Kidney (tissue), 14 donors: Measurements from ENCODE around the gene TSPAN3. TPM values are rescaled to one million over a fixed set of nuclear protein-coding genes. Genes with fewer than 3 reads are reported as not detected.
A peak's percentile ranks its signal among the peaks of the same experiment; 100 is the strongest.

ENCODE experiments used
- DNase-seq, 5 donors: peaks; one replicate each; pipeline ENCODE4 v3.0.0-alpha.2; 2013 to 2020
- FAIRE-seq: peaks from 2 replicates; lab custom pipeline; 2012; peaks lifted over from hg19 to GRCh38; lab: Jason Lieb, UNC
- H3K27ac ChIP-seq, 2 donors: one replicate each; pipeline ENCODE4 v1.7.0; 2013; ENCODE audit warnings: low read depth in 2 of 2, low read length in 2 of 2, inconsistent platforms in 1 of 2
- H3K27me3 ChIP-seq: one replicate; pipeline ENCODE4 v1.7.1; 2013; ENCODE audit warnings: low read length, inconsistent platforms; ENCODE audit not compliant: control insufficient read depth, insufficient read depth
- H3K36me3 ChIP-seq, 3 donors: one replicate each; pipeline versions ENCODE4 v1.7.0 to v1.7.1; 2013; ENCODE audit warnings: low read length in 3 of 3, control low read depth in 1 of 3, inconsistent platforms in 1 of 3; ENCODE audit not compliant: insufficient read depth in 3 of 3, control insufficient read depth in 2 of 3
- H3K4me1 ChIP-seq, 3 donors: one replicate each; pipeline versions ENCODE4 v1.7.0 to v1.7.1; 2013; ENCODE audit warnings: low read length in 3 of 3, inconsistent platforms in 1 of 3, low read depth in 1 of 3; ENCODE audit not compliant: control insufficient read depth in 2 of 3, insufficient read depth in 2 of 3
- H3K4me3 ChIP-seq, 3 donors: one replicate each; pipeline versions ENCODE4 v1.7.0 to v1.8.1; 2013; ENCODE audit warnings: low read length in 3 of 3, control low read depth in 1 of 3, inconsistent platforms in 1 of 3
- H3K9ac ChIP-seq, 3 donors: one replicate each; pipeline versions ENCODE4 v1.7.0 to v1.7.1; 2013; ENCODE audit warnings: low read length in 3 of 3, control low read depth in 1 of 3, inconsistent platforms in 1 of 3
- H3K9me3 ChIP-seq, 3 donors: one replicate each; pipeline versions ENCODE4 v1.7.0 to v1.7.1; 2013; ENCODE audit warnings: low read length in 3 of 3, control low read depth in 1 of 3, inconsistent platforms in 1 of 3; ENCODE audit not compliant: control insufficient read depth in 2 of 3, insufficient read depth in 1 of 3
- intact Hi-C: fragments of 100-400 bp; cut with DNase I; formaldehyde crosslinking; loops from one replicate; pipeline ENCODE4 v1.11.1; 2022
- polyA plus RNA-seq: library from polyadenylated mRNA; stranded (reverse); fragments of 350-450 nt; fragmentation: Illumina TruSeq; extraction: RNeasy Lipid Tissue Mini Kit (QIAGEN cat#74804); gene quantifications from one replicate; pipeline ENCODE4 v1.2.3, GENCODE V29; 2014; ENCODE audit warnings: low read depth, low replicate concordance; ENCODE audit not compliant: insufficient read depth
- total RNA-seq: library from RNA; stranded (reverse); fragmentation: NEBNext Ultra II Directional; extraction: Animal tissue kit (Norgen Biotek cat#: 25700); gene quantifications from one replicate; pipeline ENCODE4 v1.2.1, GENCODE V29; 2021
- TF ChIP-seq, protein P1 (sequence below): IDR thresholded peaks from 3 replicates; pipeline ENCODE4 v1.5.1; 2012; ENCODE audit warnings: mild to moderate bottlenecking, moderate library complexity, borderline replicate concordance; ENCODE audit not compliant: insufficient read depth; ENCODE audit errors: extremely low read depth
- donor health status: control.
- donor health status: control.
- donor health status: control.
- donor health status: control.
- donor health status: control.
- donor health status: DM: yes; HTN: yes; CAD: no.
- donor health status: Normal renal cell carcinoma (clear cell type).

The TSPAN3 gene
- total and polyA plus RNA-seq, 2 donors from 2014 or later: 245 to 273 TPM

DNA sequence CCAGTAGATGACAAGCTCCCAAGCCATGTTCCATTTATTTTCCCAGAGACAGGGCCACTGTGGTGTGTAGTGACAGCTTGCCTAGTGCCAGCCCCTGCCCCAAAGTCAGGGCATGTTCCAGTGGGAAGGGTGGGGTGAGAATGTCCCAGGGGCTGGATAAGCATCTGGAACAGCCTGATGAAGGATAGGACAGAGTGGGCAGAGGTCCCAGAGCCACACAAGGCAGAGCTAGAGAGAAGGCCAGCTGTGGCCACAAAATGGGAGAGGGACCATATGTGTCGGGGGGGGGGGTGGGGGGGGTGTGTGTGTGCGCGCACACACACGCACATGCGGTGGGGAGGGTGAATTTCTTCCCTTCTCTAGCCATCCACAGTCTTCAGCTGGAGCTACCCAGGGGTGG, 27.0 kb upstream of the TSPAN3 start:
- Histone ChIP-seq H3K4me3 (no peak overlapping the region), H3K36me3 (no peaks in the 10 kb centered on the region), H3K9me3 (no peaks in the 10 kb centered on the region), H3K4me1 (no peaks in the 10 kb centered on the region), H3K27me3 (no peaks in the 10 kb centered on the region), H3K27ac (no peak overlapping the region), H3K9ac (no peak overlapping the region)
- no peak for DNase-seq
- TF ChIP-seq, protein P1, sequence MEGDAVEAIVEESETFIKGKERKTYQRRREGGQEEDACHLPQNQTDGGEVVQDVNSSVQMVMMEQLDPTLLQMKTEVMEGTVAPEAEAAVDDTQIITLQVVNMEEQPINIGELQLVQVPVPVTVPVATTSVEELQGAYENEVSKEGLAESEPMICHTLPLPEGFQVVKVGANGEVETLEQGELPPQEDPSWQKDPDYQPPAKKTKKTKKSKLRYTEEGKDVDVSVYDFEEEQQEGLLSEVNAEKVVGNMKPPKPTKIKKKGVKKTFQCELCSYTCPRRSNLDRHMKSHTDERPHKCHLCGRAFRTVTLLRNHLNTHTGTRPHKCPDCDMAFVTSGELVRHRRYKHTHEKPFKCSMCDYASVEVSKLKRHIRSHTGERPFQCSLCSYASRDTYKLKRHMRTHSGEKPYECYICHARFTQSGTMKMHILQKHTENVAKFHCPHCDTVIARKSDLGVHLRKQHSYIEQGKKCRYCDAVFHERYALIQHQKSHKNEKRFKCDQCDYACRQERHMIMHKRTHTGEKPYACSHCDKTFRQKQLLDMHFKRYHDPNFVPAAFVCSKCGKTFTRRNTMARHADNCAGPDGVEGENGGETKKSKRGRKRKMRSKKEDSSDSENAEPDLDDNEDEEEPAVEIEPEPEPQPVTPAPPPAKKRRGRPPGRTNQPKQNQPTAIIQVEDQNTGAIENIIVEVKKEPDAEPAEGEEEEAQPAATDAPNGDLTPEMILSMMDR: no peak
- FAIRE-seq: no peak
- intact Hi-C loops: no loop called here

DNA sequence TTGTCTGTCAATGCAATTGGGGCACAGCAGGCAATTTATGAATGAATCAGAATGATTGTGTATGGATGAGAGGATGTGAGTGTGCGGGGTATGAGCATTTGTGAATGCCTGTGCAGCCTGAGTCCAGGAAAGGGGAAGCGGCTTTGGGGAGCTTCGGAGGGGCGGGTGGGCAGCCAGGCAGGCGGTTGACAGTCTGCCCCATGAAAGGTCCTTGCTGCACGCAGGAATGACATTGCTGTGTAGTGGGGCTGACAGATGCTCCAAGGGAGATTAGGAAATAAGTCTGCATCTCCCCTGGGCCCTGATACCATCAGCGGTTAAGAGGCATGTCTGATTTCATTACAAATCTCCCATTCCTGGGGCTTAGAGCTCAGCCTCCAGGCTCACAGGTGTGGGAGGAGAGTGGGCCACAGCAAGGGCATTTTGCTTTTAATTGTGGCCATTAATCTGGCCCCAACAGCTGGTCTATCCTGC, 26.4 kb upstream of the TSPAN3 start:
- no peak for FAIRE-seq
- TF ChIP-seq, protein P1: no peak
- Histone ChIP-seq H3K36me3 (no peaks in the 10 kb centered on the region), H3K27ac (no peak overlapping the region), H3K9ac (no peak overlapping the region), H3K27me3 (no peaks in the 10 kb centered on the region), H3K4me1 (no peaks in the 10 kb centered on the region), H3K4me3 (no peak overlapping the region), H3K9me3 (no peaks in the 10 kb centered on the region)
- intact Hi-C loops: no loop called here
- DNase-seq: peak in 3 of 5 donors; percentile 41 to 57 (median 51)

DNA sequence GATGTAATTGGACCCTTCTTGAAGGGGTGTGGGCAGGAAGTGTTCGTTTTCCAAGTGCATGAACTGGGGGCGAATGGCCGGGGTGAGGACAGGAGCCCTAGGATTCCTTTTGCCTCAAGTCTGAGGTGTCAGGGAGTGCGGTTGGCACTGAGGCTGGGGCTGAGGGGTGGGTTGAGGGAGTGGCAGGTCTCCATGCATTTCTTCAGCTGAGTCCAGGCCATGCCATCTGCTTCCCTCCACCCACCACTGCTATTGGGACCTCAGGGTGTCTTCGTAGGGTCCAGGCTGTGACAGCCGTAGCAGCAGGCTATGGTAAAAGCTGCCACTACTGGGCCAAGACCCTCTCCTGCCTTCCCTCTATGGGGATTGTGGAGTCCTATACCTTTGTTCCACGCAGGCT, 25.6 kb upstream of the TSPAN3 start:
- Histone ChIP-seq H3K4me1 (no peaks in the 10 kb centered on the region), H3K36me3 (no peaks in the 10 kb centered on the region), H3K27me3 (no peaks in the 10 kb centered on the region), H3K9me3 (no peaks in the 10 kb centered on the region), H3K4me3 (no peak overlapping the region), H3K9ac (no peak overlapping the region), H3K27ac (no peak overlapping the region)
- DNase-seq: no peak
- no peak for FAIRE-seq
- TF ChIP-seq, protein P1: no peak
- intact Hi-C loops: no loop called here

DNA sequence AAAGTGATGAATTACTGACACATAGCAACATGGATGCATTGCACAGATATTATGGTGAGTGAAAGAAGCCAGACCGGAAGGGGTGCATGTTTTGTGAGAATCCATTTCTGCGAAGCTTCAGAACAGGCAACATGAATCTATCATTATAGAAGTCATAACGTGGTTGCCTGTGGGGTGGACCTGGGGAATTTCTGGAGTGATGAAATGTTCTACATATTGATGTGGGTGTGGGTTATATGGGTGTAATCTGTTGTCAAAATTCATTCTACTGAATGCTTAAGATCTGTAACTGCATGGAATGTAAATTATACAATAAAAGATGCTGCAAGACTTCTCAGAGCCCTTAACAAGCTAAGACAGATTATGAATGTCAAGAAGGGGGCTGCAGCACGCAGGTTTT, 25.2 kb upstream of the TSPAN3 start:
- TF ChIP-seq, protein P1: no peak
- no peak for DNase-seq

More for the DNA sequence above, 25.2 kb upstream of the TSPAN3 start:
- no peaks in the 10 kb centered on the region for H3K9me3 ChIP-seq
- H3K27ac ChIP-seq: no peak overlapping the region
- H3K9ac ChIP-seq: no peak overlapping the region
- no peaks in the 10 kb centered on the region for H3K27me3 ChIP-seq
- no peak overlapping the region for H3K4me3 ChIP-seq
- no peaks in the 10 kb centered on the region for H3K36me3 ChIP-seq
- H3K4me1 ChIP-seq: no peaks in the 10 kb centered on the region
- intact Hi-C loops: no loop called here
- FAIRE-seq: no peak
